Adrenal gland (tissue), 12 donors: ENCODE results near the gene SIPA1. TPM values are rescaled to one million over a fixed set of nuclear protein-coding genes. Genes with fewer than 3 reads are reported as not detected.
A peak's percentile ranks its signal among the peaks of the same experiment; 100 is the strongest.

Experiments used
- DNase-seq, 7 donors: peaks; one replicate each; pipeline ENCODE4 v3.0.0-alpha.2; 2019 to 2020
- H3K27ac ChIP-seq, 5 donors: fragments of 200-600 bp; sonication (generic) in 4 of 5; 1 replicate in 3 of 5; 2 replicates in 2 of 5; pipeline versions ENCODE4 v1.5.1 to v1.8.0; 2016 to 2020; ENCODE audit warnings: mild to moderate bottlenecking in 1 of 5
- H3K27me3 ChIP-seq: fragments of 200-600 bp; 2 replicates; pipeline ENCODE4 v1.8.0; 2021
- H3K36me3 ChIP-seq, 2 donors: fragments of 200-600 bp; replicated peaks in 1 of 2; 1 replicate in 1 of 2; 2 replicates in 1 of 2; pipeline versions ENCODE4 v1.5.1 to v1.8.0; 2018 to 2022
- H3K4me1 ChIP-seq, 2 donors: fragments of 200-600 bp; replicated peaks in 1 of 2; 1 replicate in 1 of 2; 2 replicates in 1 of 2; pipeline versions ENCODE4 v1.5.1 to v1.8.0; 2018 to 2021
- H3K4me3 ChIP-seq, 4 donors: fragments of 200-600 bp; sonication (generic) in 3 of 4; one replicate each; pipeline ENCODE4 v1.5.1; 2016 to 2018
- H3K9me3 ChIP-seq, 3 donors: fragments of 200-600 bp; sonication (generic) in 1 of 3; replicated peaks in 1 of 3; 1 replicate in 2 of 3; 2 replicates in 1 of 3; pipeline versions ENCODE4 v1.5.1 to v1.8.0; 2016 to 2021
- CTCF ChIP-seq, 6 experiments: fragments of 450-650 bp in 4 of 6; fragments of 200-600 bp in 2 of 6; sonication (generic) in 1 of 6; IDR thresholded peaks; 1 replicate in 5 of 6; 2 replicates in 1 of 6; pipeline versions ENCODE4 v1.5.1 to v1.8.0; 2016 to 2021; ENCODE audit warnings: antibody characterized with exemption in 6 of 6, mild to moderate bottlenecking in 2 of 6, moderate library complexity in 1 of 6
- POLR2A ChIP-seq, 2 donors: fragments of 450-650 bp; IDR thresholded peaks; one replicate each; pipeline ENCODE4 v1.6.1; 2017; ENCODE audit warnings: antibody characterized with exemption in 2 of 2, mild to moderate bottlenecking in 2 of 2, moderate library complexity in 1 of 2
- WGBS, 4 donors: extraction: QIAGEN DNeasy Blood & Tissue Kit in 2 of 4; methylation state at CpG; one replicate each; pipeline versions ENCODE4 v1.1.5 to v1.1.7; 2013 to 2017; 5-methylcytosine and 5-hydroxymethylcytosine counted together
- intact Hi-C, 2 donors: fragments of 100-400 bp; cut with DNase I; formaldehyde crosslinking; loops; one replicate each; pipeline versions ENCODE4 v1.14.1 to v1.15.0; 2022 to 2023
- polyA plus RNA-seq, 3 donors: library from polyadenylated mRNA; stranded (reverse); fragments of 200-250 nt in 2 of 3; fragments of 350-450 nt in 1 of 3; fragmentation: Illumina TruSeq in 1 of 3; extraction: RNeasy Lipid Tissue Mini Kit (QIAGEN cat#74804) in 1 of 3; gene quantifications; one replicate each; pipeline ENCODE4 v1.2.3, GENCODE V29; 2013 to 2014
- total RNA-seq, 9 donors: library from RNA; depleted of rRNA in 4 of 9; stranded (reverse); fragments of >200 nt in 4 of 9; fragments of 120-200 nt in 1 of 9; fragmentation: NEBNext Ultra II Directional in 1 of 9; extraction: Animal tissue kit (Norgen Biotek cat#: 25700) in 1 of 9; gene quantifications; one replicate each; pipeline versions ENCODE4 v1.1.0 to v1.2.4, GENCODE V29; 2013 to 2023
- donor health status: healthy with polysubstance abuse.
- donor health status: Bipolar disorder and iron deficiency.
- donor health status: DM: yes; HTN: yes; CAD: no.
- donor health status: DM: no; HTN: no; CAD: no.
- donor health status: DM: no; HTN: no; CAD: no.
- donor health status: DM: yes; HTN: yes; CAD: no.

SIPA1 gene
- total and polyA plus RNA-seq, 12 donors, result 8.7 to 377 (median 76.3) TPM

- Histone ChIP-seq H3K27me3 (no peaks in the 10 kb centered on the region), H3K4me3 (no peak overlapping the region), H3K9me3 (no peaks in the 10 kb centered on the region), H3K36me3 (peaks cover 0 to 17% of the 10 kb centered on the region in 2 donors), H3K4me1 (peaks cover 0 to 7% of the 10 kb centered on the region in 2 donors), H3K27ac (peak overlapping the region in 1 of 5 donors; percentile 58)
- 85 to 88% (median 86%) methylated on average over 9 to 22 of the region's 22 CpGs for WGBS, 4 donors
- TF ChIP-seq CTCF (IDR thresholded peaks at IDR 0.05) (no peak), POLR2A (IDR thresholded peaks at IDR 0.05) (no peak)
- intact Hi-C loops, result no loop called here
- peak in 1 of 7 donors; percentile 28 for DNase-seq
Observed at GRCh38 chr11:65592858-65593517, 44.9 kb upstream of the SIPA1 start.

GRCh38 chr11:65593518-65594414, 44.1 kb upstream of the SIPA1 start:
- Histone ChIP-seq H3K36me3 (peaks cover 0 to 25% of the 10 kb centered on the region in 2 donors), H3K27ac (peak overlapping the region in 1 of 5 donors; percentile 8), H3K4me1 (no peaks in the 10 kb centered on the region), H3K9me3 (no peaks in the 10 kb centered on the region), H3K27me3 (no peaks in the 10 kb centered on the region), H3K4me3 (no peak overlapping the region)
- 75 to 87% (median 82%) methylated on average over 10 to 26 of the region's 26 CpGs for WGBS, 4 donors
- intact Hi-C loops, result no loop called here
- TF ChIP-seq POLR2A (IDR thresholded peaks at IDR 0.05) (no peak), CTCF (IDR thresholded peaks at IDR 0.05) (peak; percentile 15 to 65 (median 50))
- peak in 3 of 7 donors; percentile 41 to 77 (median 44) for DNase-seq

DNA sequence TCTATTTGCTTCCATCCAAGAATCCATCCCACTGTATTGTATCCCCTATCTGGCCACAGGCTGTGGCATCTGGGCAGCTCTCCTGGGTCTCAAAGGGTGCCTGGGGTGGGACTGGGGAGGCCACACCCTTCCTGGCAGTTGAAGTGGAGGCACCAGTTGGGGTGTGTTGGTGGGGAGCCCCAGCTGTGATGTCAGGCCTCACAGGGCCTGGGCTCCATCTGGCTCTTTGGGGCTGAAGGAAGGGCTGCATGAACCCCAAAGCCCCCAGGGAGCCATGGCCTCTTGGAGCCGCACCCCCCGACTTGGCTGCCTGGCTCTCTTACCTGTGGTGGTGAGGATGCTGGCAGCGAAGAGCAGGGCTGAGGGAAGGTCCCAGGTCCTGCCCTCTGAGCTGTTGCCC, 42.8 kb upstream of the SIPA1 start:
- intact Hi-C loops, result no loop called here
- H3K36me3 ChIP-seq, result peaks cover 0 to 27% of the 10 kb centered on the region in 2 donors
- no peak overlapping the region for H3K27ac ChIP-seq

More for the DNA sequence above, 42.8 kb upstream of the SIPA1 start:
- DNase-seq, result peak in 1 of 7 donors; percentile 19
- Histone ChIP-seq H3K4me3 (no peak overlapping the region), H3K4me1 (no peaks in the 10 kb centered on the region), H3K9me3 (no peaks in the 10 kb centered on the region), H3K27me3 (no peaks in the 10 kb centered on the region)
- TF ChIP-seq POLR2A (IDR thresholded peaks at IDR 0.05) (no peak), CTCF (IDR thresholded peaks at IDR 0.05) (no peak)
- WGBS, 4 donors, result 77 to 82% methylated on average over 3 of the region's 3 CpGs; no CpG with 5 or more reads in 2 of the 4 donors
